SK-N-SH (cell line): ENCODE results near the gene COX4I2. TPM values are rescaled to one million over a fixed set of nuclear protein-coding genes. Genes with fewer than 3 reads are reported as not detected.
A peak's percentile ranks its signal among the peaks of the same experiment; 100 is the strongest.

Experiments
- CTCF ChIA-PET: fragments of 300-600, 350-600 bp; formaldehyde crosslinking; extraction: SDS; loops from one replicate; lab custom pipeline; 2021; lab: Yijun Ruan, JAX
- POLR2A ChIA-PET: fragments of 350-600 bp; sonication (Branson Sonifier 250); formaldehyde crosslinking; extraction: SDS; loops from one replicate; lab custom pipeline; 2020; ENCODE audit warnings: antibody characterized with exemption, inconsistent platforms; lab: Yijun Ruan, JAX
- DNase-seq: peaks from one replicate; pipeline ENCODE4 v3.0.0; 2012
- H2AFZ ChIP-seq: fragments of 200-600 bp; sonication (generic); 2 replicates; pipeline ENCODE4 v1.8.1; 2016; ENCODE audit warnings: antibody characterized with exemption, mild to moderate bottlenecking, low read depth
- H3F3A ChIP-seq: fragments of 200-600 bp; sonication (generic); replicated peaks from 2 replicates; pipeline ENCODE3; 2016; ENCODE audit warnings: antibody characterized with exemption, mild to moderate bottlenecking; ENCODE audit not compliant: insufficient read depth
- H3K27ac ChIP-seq, 2 experiments: fragments of 200-500 bp in 1 of 2; fragments of 200-600 bp in 1 of 2; sonication (Bioruptor generic) in 1 of 2; sonication (generic), shearing (Covaris generic) in 1 of 2; 2 replicates each; pipeline versions ENCODE4 v1.5.1 to v1.6.1; 2014 to 2016; ENCODE audit warnings: low read depth in 2 of 2, inconsistent platforms in 1 of 2, low read length in 1 of 2, mild to moderate bottlenecking in 1 of 2, mixed read lengths in 1 of 2
- H3K27me3 ChIP-seq: fragments of 200-600 bp; sonication (generic), shearing (Covaris generic); 2 replicates; pipeline ENCODE4 v1.6.1; 2016; ENCODE audit warnings: mixed run types; ENCODE audit not compliant: insufficient read depth
- H3K36me3 ChIP-seq, 2 experiments: fragments of 200-500 bp in 1 of 2; fragments of 200-600 bp in 1 of 2; sonication (Bioruptor generic) in 1 of 2; sonication (generic) in 1 of 2; replicated peaks in 1 of 2; 2 replicates each; pipeline versions ENCODE3 to v1.5.1; 2014 to 2016; ENCODE audit warnings: low read length in 1 of 2, mild to moderate bottlenecking in 1 of 2; ENCODE audit not compliant: insufficient read depth in 2 of 2, control insufficient read depth in 1 of 2
- H3K4me1 ChIP-seq, 2 experiments: fragments of 200-500 bp in 1 of 2; fragments of 200-600 bp in 1 of 2; sonication (Bioruptor generic) in 1 of 2; sonication (generic), shearing (Covaris generic) in 1 of 2; 2 replicates each; pipeline versions ENCODE4 v1.5.1 to v1.6.1; 2014 to 2016; ENCODE audit warnings: low read depth in 1 of 2, low read length in 1 of 2, mixed run types in 1 of 2; ENCODE audit not compliant: insufficient read depth in 2 of 2, control insufficient read depth in 1 of 2
- H3K4me2 ChIP-seq: fragments of 200-600 bp; sonication (generic), shearing (Covaris generic); 2 replicates; pipeline ENCODE4 v1.6.1; 2017; ENCODE audit warnings: mixed run types
- H3K4me3 ChIP-seq, 2 experiments: fragments of 200-500 bp in 1 of 2; fragments of 200-600 bp in 1 of 2; sonication (Bioruptor generic) in 1 of 2; sonication (generic), shearing (Covaris generic) in 1 of 2; 2 replicates each; pipeline versions ENCODE4 v1.5.1 to v1.8.1; 2014 to 2016; ENCODE audit warnings: low read depth in 2 of 2, inconsistent platforms in 1 of 2, low read length in 1 of 2, mild to moderate bottlenecking in 1 of 2, mixed read lengths in 1 of 2, moderate library complexity in 1 of 2
- H3K79me2 ChIP-seq: fragments of 200-600 bp; sonication (generic); 2 replicates; pipeline ENCODE4 v1.8.1; 2017; ENCODE audit warnings: mild to moderate bottlenecking; ENCODE audit not compliant: insufficient read depth
- H3K9ac ChIP-seq: fragments of 200-600 bp; sonication (generic); 2 replicates; pipeline ENCODE4 v1.6.1; 2017; ENCODE audit warnings: mixed run types
- H3K9me2 ChIP-seq: fragments of 200-600 bp; sonication (generic); 2 replicates; pipeline ENCODE4 v1.6.1; 2017; ENCODE audit warnings: mixed run types
- H3K9me3 ChIP-seq: fragments of 200-600 bp; sonication (generic); 2 replicates; pipeline ENCODE4 v1.6.1; 2017; ENCODE audit warnings: mixed run types, mild to moderate bottlenecking, moderate library complexity
- H4K20me1 ChIP-seq: fragments of 200-600 bp; sonication (generic); 2 replicates; pipeline ENCODE4 v1.6.1; 2017; ENCODE audit warnings: mild to moderate bottlenecking, mixed run types; ENCODE audit not compliant: insufficient read depth
- ELF1 ChIP-seq: IDR thresholded peaks from 2 replicates; pipeline ENCODE4 v1.4.0; 2012
- EZH2phosphoT487 ChIP-seq: fragments of 200-600 bp; sonication (generic); IDR thresholded peaks from 2 replicates; pipeline ENCODE4 v1.6.1; 2017; ENCODE audit warnings: low read depth, mixed run types, mild to moderate bottlenecking, antibody characterized with exemption, moderate library complexity, borderline replicate concordance
- IRF3 ChIP-seq: fragments of 150-350 bp; IDR thresholded peaks from 2 replicates; pipeline ENCODE4 v1.6.1; 2016; ENCODE audit warnings: mild to moderate bottlenecking, low read depth, low read length
- REST ChIP-seq: IDR thresholded peaks from 2 replicates; pipeline ENCODE4 v1.6.1; 2012; ENCODE audit warnings: mild to moderate bottlenecking, low read depth, low read length, moderate library complexity
- RXRA ChIP-seq: IDR thresholded peaks from 2 replicates; pipeline ENCODE4 v1.4.0; 2012; ENCODE audit warnings: low read depth, mild to moderate bottlenecking, borderline replicate concordance
- YY1 ChIP-seq: IDR thresholded peaks from 2 replicates; pipeline ENCODE4 v1.4.0; 2012; ENCODE audit warnings: low read depth, mild to moderate bottlenecking
- ZBTB33 ChIP-seq: IDR thresholded peaks from 2 replicates; pipeline ENCODE4 v1.4.0; 2012; ENCODE audit warnings: low read depth, borderline replicate concordance
- WGBS: methylation state at CpG from one replicate; pipeline ENCODE4 v1.1.6; 2017; ENCODE audit warnings: low lambda C conversion rate; 5-methylcytosine and 5-hydroxymethylcytosine counted together
- polyA plus RNA-seq, 3 experiments: library from polyadenylated mRNA; depleted of rRNA; stranded (reverse); fragments of >200 nt; gene quantifications; 2 replicates each; pipeline ENCODE4 v1.2.3, GENCODE V29; 2012

Gene COX4I2
- polyA plus RNA-seq, 1 of the 3 experiments (the other 2 are of a cell fraction): 0.21 TPM

GRCh38 chr20:31663524-31663837, 25.8 kb downstream of the COX4I2 start:
- no peak for TF ChIP-seq ZBTB33
- no peak for TF ChIP-seq RXRA
- TF ChIP-seq ELF1: no peak
- no peak for TF ChIP-seq REST
- TF ChIP-seq YY1: no peak
- no peak for TF ChIP-seq IRF3
- no peak for TF ChIP-seq EZH2phosphoT487
- no peak overlapping the region for H2AFZ ChIP-seq
- CTCF ChIA-PET: interaction anchor here (1.0 to 16.4 kb wide), 5 partner anchors 21 to 100 kb away, joined by 3 to 288 read pairs (median 6); partner anchors contain the start of gene BCL2L1
- H3K9me3 ChIP-seq: no peaks in the 10 kb centered on the region
- peak overlapping the region in 1 of 2 experiments; percentile 23; a peak in 1 of 4 replicates for H3K27ac ChIP-seq
- no peaks in the 10 kb centered on the region for H4K20me1 ChIP-seq
- no peak overlapping the region for H3K4me3 ChIP-seq
- H3K27me3 ChIP-seq: no peaks in the 10 kb centered on the region
- WGBS: 93% methylated on average over 2 of the region's 2 CpGs
- POLR2A ChIA-PET: no interaction called here
- no peak for DNase-seq
- peaks cover 3 to 22% of the 10 kb centered on the region in 2 experiments for H3K36me3 ChIP-seq
- no peak overlapping the region for H3K4me2 ChIP-seq
- H3F3A ChIP-seq: peaks cover 15% of the 10 kb centered on the region
- H3K79me2 ChIP-seq: peaks cover 16% of the 10 kb centered on the region; the same call in 1 of the 2 replicates
- peaks cover 6 to 32% of the 10 kb centered on the region in 2 experiments; a peak in 3 of 4 replicates for H3K4me1 ChIP-seq
- H3K9ac ChIP-seq: no peak overlapping the region
- no peaks in the 10 kb centered on the region for H3K9me2 ChIP-seq
